HG02678 (cell line): Measurements from ENCODE around the gene CACNA1A.

ENCODE experiments used
- ATAC-seq: cut with Tn5 transposase; IDR thresholded peaks from one replicate; pipeline ENCODE4 v1.9.1; 2021; ENCODE audit warnings: mild to moderate bottlenecking, moderate library complexity; ENCODE audit not compliant: unreplicated experiment

Gene CACNA1A

GRCh38 chr19:13493516-13494310 is 12.6 kb downstream of the CACNA1A start:
- no peak for ATAC-seq

GRCh38 chr19:13492128-13492527 is 14.2 kb downstream of the CACNA1A start:
- ATAC-seq: no peak

GRCh38 chr19:13487985-13488384 is 18.3 kb downstream of the CACNA1A start:
- no peak for ATAC-seq

- no peak for ATAC-seq
Measured at GRCh38 chr19:13484166-13484565, 22.1 kb downstream of the CACNA1A start.

DNA sequence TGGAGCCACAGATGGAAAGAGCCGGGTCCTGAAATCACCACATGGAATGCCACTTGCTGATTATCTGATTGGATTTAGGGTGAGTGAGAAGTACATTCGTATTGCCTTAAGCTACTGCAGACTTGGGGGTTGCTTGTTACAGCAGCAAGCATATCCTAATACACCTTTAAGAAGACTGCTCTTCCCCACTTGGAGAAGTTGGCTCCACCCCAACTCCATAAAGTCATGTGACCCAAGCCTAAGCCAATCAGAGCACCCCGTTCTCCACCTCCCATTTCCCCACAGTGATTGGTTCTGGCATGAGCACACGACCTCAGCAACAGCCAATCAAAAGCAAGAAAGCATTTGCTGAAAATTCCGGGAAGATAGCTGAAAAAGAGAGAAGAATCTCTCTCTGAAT is 23.1 kb downstream of the CACNA1A start:
- no peak for ATAC-seq

DNA sequence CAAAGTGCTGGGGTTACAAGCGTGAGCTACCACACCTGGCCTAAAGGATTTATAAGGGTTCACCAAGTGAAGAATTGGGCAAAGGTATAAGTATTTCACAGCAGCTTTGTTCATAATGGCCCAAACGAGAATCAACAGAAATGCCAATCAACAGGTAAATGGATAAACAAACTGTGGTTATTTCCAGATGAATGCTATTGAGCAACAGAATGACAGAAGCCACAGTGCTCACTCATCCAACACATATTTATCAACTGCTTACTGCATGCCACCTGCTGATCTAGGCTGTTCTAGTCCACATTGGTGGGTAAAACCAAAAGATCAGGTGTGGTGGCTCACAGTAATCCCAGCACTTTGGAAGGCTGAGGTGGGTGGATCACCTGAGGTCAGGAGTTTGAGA is 27.7 kb downstream of the CACNA1A start:
- no peak for ATAC-seq

DNA sequence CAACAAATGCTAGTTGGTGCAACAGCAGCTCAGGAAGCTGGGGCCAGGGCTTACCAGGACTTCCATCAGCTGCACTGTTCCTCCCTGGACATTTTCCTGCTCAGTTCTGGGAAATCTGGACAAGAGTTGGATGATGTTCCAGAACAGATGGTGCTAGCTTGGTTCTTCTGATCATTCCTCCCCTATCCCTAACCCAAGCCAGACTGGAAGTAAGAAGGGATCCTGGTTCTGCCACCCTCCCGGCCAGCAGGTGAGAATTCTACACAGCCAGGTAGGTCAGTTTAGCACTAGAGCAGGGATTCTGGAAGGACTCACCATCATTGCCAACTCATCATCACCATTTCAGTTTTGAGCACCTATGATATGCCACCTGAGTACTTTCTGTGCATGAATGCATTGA is 30.2 kb downstream of the CACNA1A start:
- ATAC-seq: no peak

GRCh38 chr19:13475044-13475443 is 31.2 kb downstream of the CACNA1A start:
- no peak for ATAC-seq

GRCh38 chr19:13466697-13467096 is 39.6 kb downstream of the CACNA1A start:
- no peak for ATAC-seq

- no peak for ATAC-seq
Measured at GRCh38 chr19:13463296-13463695, 43.0 kb downstream of the CACNA1A start.

GRCh38 chr19:13461536-13461935 is 44.7 kb downstream of the CACNA1A start:
- ATAC-seq: no peak

GRCh38 chr19:13460045-13460444 is 46.2 kb downstream of the CACNA1A start:
- no peak for ATAC-seq

- no peak for ATAC-seq
Measured at GRCh38 chr19:13459351-13459750, 46.9 kb downstream of the CACNA1A start.

GRCh38 chr19:13451434-13451995 is 54.8 kb downstream of the CACNA1A start:
- ATAC-seq: no peak

DNA sequence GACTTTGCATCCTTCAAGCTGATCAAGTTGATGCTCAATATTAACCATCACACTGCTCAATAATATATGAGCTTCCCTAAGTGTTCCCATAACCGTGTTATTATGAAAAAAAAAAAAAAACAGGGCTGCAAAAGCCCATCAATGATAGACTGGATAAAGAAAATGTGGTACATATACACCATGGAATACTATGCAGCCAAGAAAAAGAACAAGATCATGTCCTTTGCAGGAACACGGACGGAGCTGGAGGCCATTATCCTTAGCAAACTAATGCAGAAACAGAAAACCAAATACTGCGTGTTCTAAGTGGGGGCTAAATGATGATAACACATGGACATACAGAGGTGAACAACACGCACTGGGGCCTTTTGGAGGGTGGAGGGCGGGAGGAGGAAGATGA is 58.3 kb downstream of the CACNA1A start:
- ATAC-seq: no peak

- no peak for ATAC-seq
Measured at GRCh38 chr19:13441810-13442512, 64.3 kb downstream of the CACNA1A start.

- ATAC-seq: no peak
Measured at GRCh38 chr19:13437919-13438618, 68.2 kb downstream of the CACNA1A start.

- no peak for ATAC-seq
Measured at GRCh38 chr19:13436352-13436751, 69.9 kb downstream of the CACNA1A start.

- ATAC-seq: no peak
Measured at GRCh38 chr19:13430790-13431582, 75.3 kb downstream of the CACNA1A start.

GRCh38 chr19:13429563-13429962 is 76.7 kb downstream of the CACNA1A start:
- no peak for ATAC-seq

DNA sequence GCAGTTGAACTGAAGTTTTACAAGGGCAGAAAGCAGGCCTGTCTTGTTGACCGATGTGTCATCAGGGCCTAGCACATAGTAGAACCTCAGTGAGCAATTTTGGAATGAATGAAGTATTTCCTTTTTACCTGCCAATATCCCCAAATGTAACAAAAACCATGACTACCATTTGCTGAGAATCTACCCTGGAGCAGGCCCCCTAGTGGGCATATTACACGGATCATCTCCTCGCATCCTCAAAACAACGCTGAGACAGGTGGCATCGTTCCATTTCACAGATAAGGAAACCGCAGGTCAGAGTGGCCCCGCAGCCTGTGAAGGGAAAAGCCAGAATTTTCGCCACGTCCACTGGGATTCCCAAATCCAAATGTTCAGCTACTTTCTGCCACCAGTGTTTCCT is 77.9 kb downstream of the CACNA1A start:
- ATAC-seq: no peak
